ENCODE data around the gene AEBP1. TPM values are rescaled to one million over a fixed set of nuclear protein-coding genes. Genes with fewer than 3 reads are reported as not detected.

Gene AEBP1
- total and polyA plus RNA-seq, 7 donors: 2.8 to 22.0 (median 7.8) TPM

GRCh38 chr7:44114586-44115310 lies 10.6 kb downstream of the AEBP1 start:
- DNase-seq: peak; percentile 66 to 82
- no peak for TF ChIP-seq CTCF (IDR thresholded peaks at IDR 0.05)
- H3K36me3 ChIP-seq (ENCODE audit: insufficient read depth in 1 of 2, low read depth in 1 of 2): peaks cover 0 to 41% of the 10 kb centered on the region in 2 donors
- peaks cover 25% of the 10 kb centered on the region for H3K4me1 ChIP-seq
- H3K4me3 ChIP-seq: no peak overlapping the region
- peak overlapping the region; percentile 41 for H3K27ac ChIP-seq
- peak; percentile 81 to 91 (median 88) for ATAC-seq
- H3K9me3 ChIP-seq: no peaks in the 10 kb centered on the region
- no peaks in the 10 kb centered on the region for H3K27me3 ChIP-seq (ENCODE audit: insufficient read depth in 3 of 3, low read length in 2 of 3)
- intact Hi-C loops (cut with DNase I): no loop called here
- 42 to 56% (median 43%) methylated on average over 12 of the region's 12 CpGs for WGBS, 3 donors

- 80 to 85% (median 84%) methylated on average over 17 of the region's 17 CpGs for WGBS, 3 donors
- Histone ChIP-seq H3K36me3 (ENCODE audit: insufficient read depth in 1 of 2, low read depth in 1 of 2) (peaks cover 0 to 54% of the 10 kb centered on the region in 2 donors), H3K4me1 (peaks cover 29% of the 10 kb centered on the region), H3K27me3 (ENCODE audit: insufficient read depth in 3 of 3, low read length in 2 of 3) (no peaks in the 10 kb centered on the region), H3K9me3 (no peaks in the 10 kb centered on the region), H3K4me3 (no peak overlapping the region), H3K27ac (no peak overlapping the region)
- intact Hi-C loops (cut with DNase I): no loop called here
- TF ChIP-seq CTCF (IDR thresholded peaks at IDR 0.05): no peak
- ATAC-seq (no peak), DNase-seq (peak in 1 of 2 donors; percentile 50)
These were observed 12.1 kb downstream of the AEBP1 start for GRCh38 chr7:44116087-44116788.

GRCh38 chr7:44116789-44117666 lies 12.9 kb downstream of the AEBP1 start:
- DNase-seq (peak in 1 of 2 donors; percentile 45), ATAC-seq (no peak)
- Histone ChIP-seq H3K36me3 (ENCODE audit: insufficient read depth in 1 of 2, low read depth in 1 of 2) (peaks cover 0 to 61% of the 10 kb centered on the region in 2 donors), H3K27me3 (ENCODE audit: insufficient read depth in 3 of 3, low read length in 2 of 3) (no peaks in the 10 kb centered on the region), H3K27ac (no peak overlapping the region), H3K4me1 (peaks cover 34% of the 10 kb centered on the region), H3K4me3 (no peak overlapping the region), H3K9me3 (no peaks in the 10 kb centered on the region)
- intact Hi-C loops (cut with DNase I): no loop called here
- no peak for TF ChIP-seq CTCF (IDR thresholded peaks at IDR 0.05)
- 85 to 89% (median 88%) methylated on average over 25 of the region's 25 CpGs for WGBS, 3 donors

- Histone ChIP-seq H3K4me3 (no peak overlapping the region), H3K4me1 (peaks cover 43% of the 10 kb centered on the region), H3K36me3 (ENCODE audit: insufficient read depth in 1 of 2, low read depth in 1 of 2) (peaks cover 0 to 61% of the 10 kb centered on the region in 2 donors), H3K27ac (no peak overlapping the region), H3K9me3 (no peaks in the 10 kb centered on the region), H3K27me3 (ENCODE audit: insufficient read depth in 3 of 3, low read length in 2 of 3) (no peaks in the 10 kb centered on the region)
- DNase-seq (peak in 1 of 2 donors; percentile 42), ATAC-seq (no peak)
- intact Hi-C loops (cut with DNase I): no loop called here
- WGBS, 3 donors: 85 to 91% (median 87%) methylated on average over 12 to 13 of the region's 13 CpGs
- TF ChIP-seq CTCF (IDR thresholded peaks at IDR 0.05): no peak
These were observed 13.8 kb downstream of the AEBP1 start for GRCh38 chr7:44117801-44118429.
